Thyroid gland (tissue), 4 donors: ENCODE data around the gene CTIF.

Experiments
- POLR2A ChIP-seq, 2 donors: fragments of 450-650 bp; IDR thresholded peaks; one replicate each; pipeline ENCODE4 v1.6.1; 2017; ENCODE audit warnings: antibody characterized with exemption in 2 of 2, mild to moderate bottlenecking in 2 of 2, moderate library complexity in 1 of 2
- TF ChIP-seq, protein P1 (sequence below), 6 experiments: fragments of 200-600 bp in 3 of 6; fragments of 450-650 bp in 3 of 6; sonication (generic) in 3 of 6; IDR thresholded peaks; one replicate each; pipeline ENCODE4 v1.5.1; 2016 to 2019; ENCODE audit warnings: antibody characterized with exemption in 6 of 6, mild to moderate bottlenecking in 2 of 6, inconsistent platforms in 1 of 6, moderate library complexity in 1 of 6

DNA sequence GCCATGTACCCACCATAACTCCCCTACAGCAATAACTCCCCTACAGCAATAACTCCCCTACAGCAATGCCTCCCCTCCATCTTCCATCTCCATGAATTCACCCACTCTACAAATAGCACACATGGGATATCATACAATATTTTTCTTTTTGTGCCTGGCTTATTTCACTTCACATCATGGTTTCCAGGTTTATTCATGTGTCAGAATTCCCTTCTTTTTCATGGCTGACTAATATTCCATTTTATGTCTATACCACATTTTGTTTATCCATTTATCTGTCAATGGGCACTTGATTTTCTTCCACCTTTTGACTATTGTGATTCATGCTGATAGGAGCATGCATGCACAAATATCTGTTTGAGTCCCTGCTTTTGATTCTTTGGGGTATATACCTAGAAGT lies 233.6 kb downstream of the CTIF start:
- no peak for TF ChIP-seq POLR2A (IDR thresholded peaks at IDR 0.05)
- TF ChIP-seq, protein P1, sequence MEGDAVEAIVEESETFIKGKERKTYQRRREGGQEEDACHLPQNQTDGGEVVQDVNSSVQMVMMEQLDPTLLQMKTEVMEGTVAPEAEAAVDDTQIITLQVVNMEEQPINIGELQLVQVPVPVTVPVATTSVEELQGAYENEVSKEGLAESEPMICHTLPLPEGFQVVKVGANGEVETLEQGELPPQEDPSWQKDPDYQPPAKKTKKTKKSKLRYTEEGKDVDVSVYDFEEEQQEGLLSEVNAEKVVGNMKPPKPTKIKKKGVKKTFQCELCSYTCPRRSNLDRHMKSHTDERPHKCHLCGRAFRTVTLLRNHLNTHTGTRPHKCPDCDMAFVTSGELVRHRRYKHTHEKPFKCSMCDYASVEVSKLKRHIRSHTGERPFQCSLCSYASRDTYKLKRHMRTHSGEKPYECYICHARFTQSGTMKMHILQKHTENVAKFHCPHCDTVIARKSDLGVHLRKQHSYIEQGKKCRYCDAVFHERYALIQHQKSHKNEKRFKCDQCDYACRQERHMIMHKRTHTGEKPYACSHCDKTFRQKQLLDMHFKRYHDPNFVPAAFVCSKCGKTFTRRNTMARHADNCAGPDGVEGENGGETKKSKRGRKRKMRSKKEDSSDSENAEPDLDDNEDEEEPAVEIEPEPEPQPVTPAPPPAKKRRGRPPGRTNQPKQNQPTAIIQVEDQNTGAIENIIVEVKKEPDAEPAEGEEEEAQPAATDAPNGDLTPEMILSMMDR (IDR thresholded peaks at IDR 0.05): no peak
